HL-60 (cell line): ENCODE measurements around the gene RCOR3.

ENCODE experiments used
- CTCF ChIP-seq: IDR thresholded peaks from one replicate; pipeline ENCODE4 v1.5.1; 2011; ENCODE audit warnings: low read length, control low read depth, inconsistent platforms; ENCODE audit not compliant: insufficient read depth
- POLR2AphosphoS5 ChIP-seq: IDR thresholded peaks from 2 replicates; pipeline ENCODE4 v1.6.1; 2012; ENCODE audit warnings: low read depth

- TF ChIP-seq POLR2AphosphoS5, result no peak
- TF ChIP-seq CTCF, result no peak
Observed at GRCh38 chr1:211358685-211359084, 99.5 kb downstream of the RCOR3 start.
